DMS53 treated with DMSO at 0.1 percent for 48 hours (cell line): ENCODE results near the gene UAP1L1.

Experiments
- DNase-seq: peaks from one replicate; lab custom pipeline; 2025; ENCODE audit not compliant: unreplicated experiment; lab: John Stamatoyannopoulos, UW

UAP1L1 gene

GRCh38 chr9:137089232-137089947, 12.1 kb downstream of the UAP1L1 start:
- no peak for DNase-seq

GRCh38 chr9:137095664-137096517, 18.6 kb downstream of the UAP1L1 start:
- DNase-seq = no peak

- no peak for DNase-seq
Observed at GRCh38 chr9:137096785-137097546, 19.6 kb downstream of the UAP1L1 start.

GRCh38 chr9:137097761-137098462, 20.6 kb downstream of the UAP1L1 start:
- no peak for DNase-seq

GRCh38 chr9:137099231-137099630, 21.9 kb downstream of the UAP1L1 start:
- no peak for DNase-seq

GRCh38 chr9:137103206-137103999, 26.1 kb downstream of the UAP1L1 start:
- DNase-seq = no peak

- DNase-seq = no peak
Observed at GRCh38 chr9:137105814-137106661, 28.7 kb downstream of the UAP1L1 start.

- no peak for DNase-seq
Observed at GRCh38 chr9:137106662-137107250, 29.4 kb downstream of the UAP1L1 start.

- DNase-seq = no peak
Observed at GRCh38 chr9:137107312-137107921, 30.1 kb downstream of the UAP1L1 start.

- DNase-seq = no peak
Observed at GRCh38 chr9:137107982-137108381, 30.7 kb downstream of the UAP1L1 start.

- DNase-seq = no peak
Observed at GRCh38 chr9:137108608-137109249, 31.4 kb downstream of the UAP1L1 start.

- no peak for DNase-seq
Observed at GRCh38 chr9:137109250-137110146, 32.2 kb downstream of the UAP1L1 start.

- no peak for DNase-seq
Observed at GRCh38 chr9:137110147-137110910, 33.0 kb downstream of the UAP1L1 start.

GRCh38 chr9:137110911-137111787, 33.8 kb downstream of the UAP1L1 start:
- no peak for DNase-seq
